A549 (cell line): Measurements from ENCODE around the gene IGHMBP2. TPM values are rescaled to one million over a fixed set of nuclear protein-coding genes. Genes with fewer than 3 reads are reported as not detected.

Experiments
- ATAC-seq, 2 experiments: fragments of 200-7000 bp in 1 of 2; fragments of >200 bp in 1 of 2; cut with Nextera tagmentation in 1 of 2; cut with Tn5 transposase in 1 of 2; 3 replicates each; pipeline versions ENCODE4 v1.8.0 to v1.9.1; 2018 to 2020; ENCODE audit warnings: mild to moderate bottlenecking in 1 of 2, moderate library complexity in 1 of 2
- CTCF ChIA-PET: fragments of 300-600 bp; sonication (Branson Sonifier 250); formaldehyde crosslinking; extraction: SDS; loops from one replicate; lab custom pipeline; 2021; ENCODE audit warnings: antibody characterized with exemption, inconsistent platforms; lab: Yijun Ruan, JAX
- POLR2A ChIA-PET: fragments of 350-600 bp; formaldehyde crosslinking; extraction: SDS; loops from one replicate; lab custom pipeline; 2021; ENCODE audit warnings: antibody characterized with exemption, inconsistent platforms; lab: Yijun Ruan, JAX
- DNase-seq, 2 experiments: peaks; one replicate each; pipeline versions ENCODE4 v3.0.0 to v3.0.0-alpha.2; 2011 to 2016; ENCODE audit warnings: low read depth in 1 of 2, low spot score in 1 of 2
- FAIRE-seq: peaks from 2 replicates; lab custom pipeline; 2011; peaks lifted over from hg19 to GRCh38; lab: Jason Lieb, UNC
- H3K27ac ChIP-seq, 2 experiments: fragments of >200 bp; sonication (Bioruptor Twin); formaldehyde crosslinking; 3 replicates each; pipeline ENCODE4 v1.5.1; 2016 to 2017
- H3K4me1 ChIP-seq: fragments of >200 bp; sonication (Bioruptor Twin); formaldehyde crosslinking; 3 replicates; pipeline ENCODE4 v1.6.1; 2016
- H3K4me2 ChIP-seq: fragments of >200 bp; sonication (Bioruptor Twin); formaldehyde crosslinking; 3 replicates; pipeline ENCODE4 v1.6.1; 2016
- H3K4me3 ChIP-seq: fragments of >200 bp; sonication (Bioruptor Twin); formaldehyde crosslinking; 3 replicates; pipeline ENCODE4 v1.5.1; 2016
- H3K9me3 ChIP-seq: fragments of >200 bp; sonication (Bioruptor Twin); formaldehyde crosslinking; 3 replicates; pipeline ENCODE4 v1.6.1; 2016
- BHLHE40 ChIP-seq: IDR thresholded peaks from 2 replicates; pipeline ENCODE4 v1.6.1; 2012; ENCODE audit warnings: low read depth, low read length, inconsistent platforms
- CBX8 ChIP-seq: fragments of 200-600 bp; sonication (generic); IDR thresholded peaks from 2 replicates; pipeline ENCODE4 v1.6.1; 2016
- CTCF ChIP-seq: fragments of >200 bp; sonication (Bioruptor Twin); formaldehyde crosslinking; IDR thresholded peaks from 3 replicates; pipeline ENCODE4 v1.5.1; 2016
- EHF ChIP-seq: fragments of 250-450 bp; sonication (Bioruptor Pico); IDR thresholded peaks from 2 replicates; pipeline ENCODE4 v1.5.0; 2020; ENCODE audit warnings: mild to moderate bottlenecking
- ELK1 ChIP-seq: fragments of 150-350 bp; IDR thresholded peaks from 2 replicates; pipeline ENCODE4 v1.6.1; 2014; ENCODE audit warnings: low read depth, mild to moderate bottlenecking, low read length
- GATA3 ChIP-seq: IDR thresholded peaks from 2 replicates; pipeline ENCODE4 v1.6.1; 2012; ENCODE audit warnings: borderline replicate concordance
- HDAC2 ChIP-seq: fragments of 200-600 bp; sonication (generic); IDR thresholded peaks from 2 replicates; pipeline ENCODE4 v1.6.1; 2016
- HEYL ChIP-seq: fragments of 250-450 bp; sonication (Bioruptor Pico); IDR thresholded peaks from 2 replicates; pipeline ENCODE4 v1.8.0; 2021; ENCODE audit warnings: mild to moderate bottlenecking, moderate library complexity
- HMGXB4 ChIP-seq: fragments of 250-450 bp; sonication (Bioruptor Pico); IDR thresholded peaks from 2 replicates; pipeline ENCODE4 v1.5.0; 2021; ENCODE audit warnings: mild to moderate bottlenecking, moderate library complexity, borderline replicate concordance
- HOXB13 ChIP-seq: fragments of 250-450 bp; sonication (Bioruptor Pico); IDR thresholded peaks from 2 replicates; pipeline ENCODE4 v1.5.0; 2020; ENCODE audit warnings: low read depth, mild to moderate bottlenecking, moderate library complexity
- JUN ChIP-seq, 2 experiments: fragments of >200 bp; sonication (Bioruptor Twin); formaldehyde crosslinking; IDR thresholded peaks; 2 replicates in 1 of 2; 3 replicates in 1 of 2; pipeline ENCODE4 v1.6.1; 2016 to 2017
- MAFK ChIP-seq: fragments of 450-650 bp; IDR thresholded peaks from 2 replicates; pipeline ENCODE4 v1.6.1; 2014; ENCODE audit not compliant: partially characterized antibody
- MAZ ChIP-seq: fragments of 150-350 bp; IDR thresholded peaks from 2 replicates; pipeline ENCODE4 v1.6.1; 2014; ENCODE audit warnings: antibody characterized with exemption, low read depth, low read length, borderline replicate concordance
- MYC ChIP-seq: IDR thresholded peaks from 2 replicates; pipeline ENCODE4 v1.6.1; 2012; ENCODE audit warnings: mild to moderate bottlenecking, inconsistent platforms, low read length, improper control_type of control experiment, borderline replicate concordance
- PBX3 ChIP-seq: IDR thresholded peaks from 2 replicates; pipeline ENCODE4 v1.6.1; 2012
- PHF8 ChIP-seq: fragments of 200-600 bp; sonication (generic); IDR thresholded peaks from 2 replicates; pipeline ENCODE4 v1.6.1; 2016; ENCODE audit warnings: low read depth, mild to moderate bottlenecking, antibody characterized with exemption, moderate library complexity, borderline replicate concordance
- POLR2A ChIP-seq: IDR thresholded peaks from 2 replicates; pipeline ENCODE4 v1.6.1; 2012; ENCODE audit warnings: mild to moderate bottlenecking, low read length
- RAD21 ChIP-seq, 2 experiments: fragments of >200 bp in 1 of 2; sonication (Bioruptor Twin) in 1 of 2; formaldehyde crosslinking in 1 of 2; IDR thresholded peaks in 1 of 2; conservative IDR thresholded peaks in 1 of 2; 2 replicates in 1 of 2; 3 replicates in 1 of 2; pipeline ENCODE4 v1.6.1; 2012 to 2018; ENCODE audit warnings: inconsistent platforms in 1 of 2
- SREBF2 ChIP-seq: fragments of 450-650 bp; IDR thresholded peaks from 2 replicates; pipeline ENCODE4 v1.6.1; 2014; ENCODE audit warnings: mild to moderate bottlenecking, moderate library complexity
- TFCP2L1 ChIP-seq: fragments of 250-450 bp; sonication (Bioruptor Pico); IDR thresholded peaks from 2 replicates; pipeline ENCODE4 v1.5.0; 2021; ENCODE audit warnings: mild to moderate bottlenecking
- USF2 ChIP-seq: fragments of 450-650 bp; IDR thresholded peaks from 2 replicates; pipeline ENCODE4 v1.6.1; 2014; ENCODE audit warnings: antibody characterized with exemption
- ZNF302 ChIP-seq: fragments of 250-450 bp; sonication (Bioruptor Pico); IDR thresholded peaks from 2 replicates; pipeline ENCODE4 v1.9.0; 2021; ENCODE audit warnings: inconsistent platforms, mild to moderate bottlenecking, moderate library complexity
- WGBS: methylation state at CpG from one replicate; pipeline ENCODE4 v1.1.6; 2017; ENCODE audit errors: missing lambda C conversion rate; 5-methylcytosine and 5-hydroxymethylcytosine counted together
- polyA plus RNA-seq, 4 experiments: library from polyadenylated mRNA; depleted of rRNA in 3 of 4; stranded (reverse); fragments of >200 nt; fragmentation: RNase III in 1 of 4; extraction: RNeasy Plus Mini Kit Qiagen cat#74134 plus additional on column Dnase treatment in 1 of 4; gene quantifications; 2 replicates in 3 of 4; 3 replicates in 1 of 4; pipeline ENCODE4 v1.2.3, GENCODE V29; 2011 to 2017

Gene IGHMBP2
- polyA plus RNA-seq, 2 of the 4 experiments (the other 2 are of a cell fraction): 11.9 to 12.8 TPM

- TF ChIP-seq CTCF (peak; percentile 47), USF2 (no peak), PHF8 (no peak), EHF (no peak), TFCP2L1 (CRISPR knock-in tag) (no peak), POLR2A (no peak)
Observed at GRCh38 chr11:68889948-68890446, 13.7 kb upstream of the IGHMBP2 start (continued).

GRCh38 chr11:68890490-68891231 is 13.0 kb upstream of the IGHMBP2 start:
- Histone ChIP-seq H3K4me1 (no peaks in the 10 kb centered on the region), H3K4me2 (no peak overlapping the region), H3K27ac (no peak overlapping the region), H3K4me3 (no peak overlapping the region), H3K9me3 (no peaks in the 10 kb centered on the region)
- DNase-seq (no peak), ATAC-seq (peak; percentile 14 to 56; a peak in 4 of 6 replicates), FAIRE-seq (no peak)
- no peak for TF ChIP-seq GATA3
- peak in 1 of 2 experiments; percentile 2; a peak in 1 of 5 replicates for TF ChIP-seq RAD21 (conservative IDR thresholded peaks at IDR 0.05 in 1 of 2, IDR thresholded peaks at IDR 0.05 in 1 of 2)
- ChIA-PET POLR2A (no interaction called here), CTCF (interaction anchor here (0.6 to 3.4 kb wide), 11 partner anchors 8 to 1211 kb away, joined by 3 to 19 read pairs (median 4); no protein-coding TSS in a partner anchor)
- WGBS: 80% methylated on average over 17 of the region's 17 CpGs

GRCh38 chr11:68891351-68891948 is 12.2 kb upstream of the IGHMBP2 start:
- H3K4me3 ChIP-seq: no peak overlapping the region
- CTCF ChIA-PET: interaction anchor here (1.3 to 1.4 kb wide), 3 partner anchors 23 to 66 kb away, joined by 3 to 4 read pairs (median 3); no protein-coding TSS in a partner anchor
- TF ChIP-seq HMGXB4 (no peak), HDAC2 (no peak), SREBF2 (no peak), MAFK (no peak), BHLHE40 (no peak), JUN (IDR thresholded peaks at IDR 0.05) (no peak), ZNF302 (CRISPR knock-in tag) (no peak), HEYL (CRISPR knock-in tag) (no peak), MAZ (no peak), CTCF (no peak), USF2 (no peak), PBX3 (no peak), MYC (no peak), ELK1 (no peak), CBX8 (no peak), HOXB13 (CRISPR knock-in tag) (no peak)
- TF ChIP-seq, all 56 proteins: peak for 0
- H3K4me1 ChIP-seq: no peaks in the 10 kb centered on the region
- POLR2A ChIA-PET: no interaction called here
- H3K27ac ChIP-seq: no peak overlapping the region
- FAIRE-seq: no peak
- DNase-seq: no peak
- H3K4me2 ChIP-seq: no peak overlapping the region
- no peaks in the 10 kb centered on the region for H3K9me3 ChIP-seq
- no peak for ATAC-seq
- WGBS: 93% methylated on average over 17 of the region's 17 CpGs
